ENCODE data around the gene TADA1.
A peak's percentile ranks its signal among the peaks of the same experiment; 100 is the strongest.
"Not testable (repeated sequence)": the region's sequence is repeated elsewhere in the genome, so short reads cannot be mapped to it uniquely, and the experiment has no call there.

TADA1 gene

GRCh38 chr1:166899769-166900168 is 23.7 kb upstream of the TADA1 start:
- no peak overlapping the region for H3K27ac ChIP-seq
- H3K4me3 ChIP-seq = no peak overlapping the region

- Histone ChIP-seq H3K27ac (no peak overlapping the region), H3K4me3 (no peak overlapping the region)
These were observed 19.7 kb upstream of the TADA1 start for GRCh38 chr1:166895766-166896165.

GRCh38 chr1:166889776-166890175 is 13.7 kb upstream of the TADA1 start:
- H3K4me3 ChIP-seq = no peak overlapping the region
- H3K27ac ChIP-seq = no peak overlapping the region

GRCh38 chr1:166888373-166889111 is 12.5 kb upstream of the TADA1 start:
- Histone ChIP-seq H3K27ac (no peak overlapping the region), H3K4me3 (no peak overlapping the region)

GRCh38 chr1:166884971-166885370 is 8.9 kb upstream of the TADA1 start:
- H3K27ac ChIP-seq = no peak overlapping the region
- no peak overlapping the region for H3K4me3 ChIP-seq

- Histone ChIP-seq H3K4me3 (no peak overlapping the region), H3K27ac (no peak overlapping the region)
These were observed 8.1 kb upstream of the TADA1 start for GRCh38 chr1:166884040-166884642.

GRCh38 chr1:166882893-166883292 is 6.8 kb upstream of the TADA1 start:
- no peak overlapping the region for H3K27ac ChIP-seq

GRCh38 chr1:166878173-166878917 is 2.3 kb upstream of the TADA1 start:
- H3K27ac ChIP-seq, H3K4me3 ChIP-seq: not testable (repeated sequence)

More at GRCh38 chr1:166882893-166883292, 6.8 kb upstream of the TADA1 start:
- H3K4me3 ChIP-seq = no peak overlapping the region

- Histone ChIP-seq H3K4me3 (peak overlapping the region; percentile 6 to 98 (median 93)), H3K27ac (peak overlapping the region in 5 of 21 experiments; percentile 11 to 98 (median 92))
These were observed 425 bp upstream of the TADA1 start for GRCh38 chr1:166876540-166876838.

- peak overlapping the region in 19 of 21 experiments; percentile 79 to 99 (median 92) for H3K27ac ChIP-seq
- H3K4me3 ChIP-seq = peak overlapping the region; percentile 66 to 98 (median 93)
These were observed 746 bp downstream of the TADA1 start for GRCh38 chr1:166875302-166875733.

GRCh38 chr1:166874464-166874863 is 1.6 kb downstream of the TADA1 start:
- Histone ChIP-seq H3K27ac (no peak overlapping the region), H3K4me3 (no peak overlapping the region)

GRCh38 chr1:166870584-166870983 is 5.5 kb downstream of the TADA1 start:
- Histone ChIP-seq H3K27ac (no peak overlapping the region), H3K4me3 (no peak overlapping the region)

- H3K27ac ChIP-seq = no peak overlapping the region
- no peak overlapping the region for H3K4me3 ChIP-seq
These were observed 6.6 kb downstream of the TADA1 start for GRCh38 chr1:166869318-166870099.

GRCh38 chr1:166868639-166869038 is 7.4 kb downstream of the TADA1 start:
- Histone ChIP-seq H3K27ac (no peak overlapping the region), H3K4me3 (no peak overlapping the region)

GRCh38 chr1:166865926-166866325 is 10.1 kb downstream of the TADA1 start:
- Histone ChIP-seq H3K27ac (no peak overlapping the region), H3K4me3 (no peak overlapping the region)

- Histone ChIP-seq H3K27ac (no peak overlapping the region), H3K4me3 (no peak overlapping the region)
These were observed 16.5 kb downstream of the TADA1 start for GRCh38 chr1:166859597-166859996.

- H3K4me3 ChIP-seq = no peak overlapping the region
- no peak overlapping the region for H3K27ac ChIP-seq
These were observed 17.2 kb downstream of the TADA1 start for GRCh38 chr1:166858726-166859419.

GRCh38 chr1:166857995-166858394 is 18.1 kb downstream of the TADA1 start:
- no peak overlapping the region for H3K4me3 ChIP-seq
- no peak overlapping the region for H3K27ac ChIP-seq

- no peak overlapping the region for H3K4me3 ChIP-seq
- no peak overlapping the region for H3K27ac ChIP-seq
These were observed 20.5 kb downstream of the TADA1 start for GRCh38 chr1:166855558-166855957.

- Histone ChIP-seq H3K4me3 (no peak overlapping the region), H3K27ac (no peak overlapping the region)
These were observed 23.1 kb downstream of the TADA1 start for GRCh38 chr1:166852918-166853317.
